PC-9 (cell line): ENCODE results near the gene CNTN4. TPM values are rescaled to one million over a fixed set of nuclear protein-coding genes. Genes with fewer than 3 reads are reported as not detected.

ENCODE experiments used
- BruUV-seq: library from RNA; stranded (reverse); fragments of 400-500 nt; replicated peaks from 2 replicates; lab custom pipeline; 2021; lab: Mats Ljungman, UMichigan
- CTCF ChIA-PET: fragments of 300-600 bp; sonication (Branson Sonifier 250); formaldehyde crosslinking; loops from one replicate; lab custom pipeline; 2022; ENCODE audit warnings: antibody characterized with exemption; lab: Charles Lee
- POLR2A ChIA-PET: fragments of 300-600 bp; sonication (Branson Sonifier 250); formaldehyde crosslinking; loops from one replicate; lab custom pipeline; 2022; ENCODE audit warnings: antibody characterized with exemption; ENCODE audit not compliant: unreplicated experiment; lab: Charles Lee
- DNase-seq, 2 experiments: peaks; one replicate each; pipeline versions ENCODE4 v3.0.0 to v3.0.0-alpha.2; 2015 to 2022; ENCODE audit warnings: mixed read lengths in 1 of 2
- H2AFZ ChIP-seq: fragments of 200-600 bp; sonication (generic); 2 replicates; pipeline ENCODE4 v1.8.1; 2017; ENCODE audit warnings: antibody characterized with exemption
- H3F3A ChIP-seq: fragments of 200-600 bp; sonication (generic); 2 replicates; pipeline ENCODE4 v1.8.1; 2017; ENCODE audit warnings: antibody characterized with exemption, mild to moderate bottlenecking, low read depth; ENCODE audit not compliant: insufficient read depth
- H3K27ac ChIP-seq: fragments of 200-600 bp; sonication (generic); 2 replicates; pipeline ENCODE4 v1.6.1; 2016; ENCODE audit warnings: mixed run types
- H3K27me3 ChIP-seq: fragments of 200-600 bp; sonication (generic); 2 replicates; pipeline ENCODE4 v1.6.1; 2016; ENCODE audit warnings: low read depth, mixed run types; ENCODE audit not compliant: insufficient read depth
- H3K36me3 ChIP-seq: fragments of 200-600 bp; sonication (generic); 2 replicates; pipeline ENCODE4 v1.6.1; 2016; ENCODE audit warnings: low read depth, mixed run types
- H3K4me1 ChIP-seq: fragments of 200-600 bp; sonication (generic); replicated peaks from 2 replicates; pipeline ENCODE4 v1.6.1; 2016; ENCODE audit warnings: mixed run types; ENCODE audit not compliant: insufficient read depth
- H3K4me2 ChIP-seq: fragments of 200-600 bp; sonication (generic); 2 replicates; pipeline ENCODE4 v1.6.1; 2017; ENCODE audit warnings: mixed run types
- H3K4me3 ChIP-seq: fragments of 200-600 bp; sonication (generic); 2 replicates; pipeline ENCODE4 v1.6.1; 2016; ENCODE audit warnings: mixed run types
- H3K79me2 ChIP-seq: fragments of 200-600 bp; sonication (generic); 2 replicates; pipeline ENCODE4 v1.6.1; 2017; ENCODE audit warnings: low read depth, mixed run types
- H3K9me2 ChIP-seq: fragments of 200-600 bp; sonication (generic); 2 replicates; pipeline ENCODE4 v1.8.1; 2017; ENCODE audit warnings: mild to moderate bottlenecking; ENCODE audit not compliant: insufficient read depth
- H3K9me3 ChIP-seq: fragments of 200-600 bp; sonication (generic); 2 replicates; pipeline ENCODE4 v1.8.1; 2016; ENCODE audit warnings: low read depth; ENCODE audit not compliant: insufficient read depth
- H4K20me1 ChIP-seq: fragments of 200-600 bp; sonication (generic); 2 replicates; pipeline ENCODE4 v1.8.1; 2017; ENCODE audit not compliant: insufficient read depth
- CTCF ChIP-seq: fragments of 200-600 bp; sonication (generic); conservative IDR thresholded peaks from 2 replicates; pipeline ENCODE4 v1.6.1; 2017; ENCODE audit warnings: mixed run types, antibody characterized with exemption, mild to moderate bottlenecking, moderate library complexity
- EZH2 ChIP-seq: fragments of 200-600 bp; sonication (generic); IDR thresholded peaks from 2 replicates; pipeline ENCODE4 v1.8.0; 2017; ENCODE audit warnings: antibody characterized with exemption, low read depth
- intact Hi-C: fragments of 100-400 bp; cut with micrococcal nuclease; formaldehyde crosslinking; loops from one replicate; pipeline ENCODE4 v1.10.0; 2022; ENCODE audit not compliant: unreplicated experiment
- total RNA-seq: library from RNA; stranded (reverse); gene quantifications from 2 replicates; pipeline ENCODE4 v1.2.3, GENCODE V29; 2021

CNTN4 gene
- total RNA-seq, 1 experiment from 2014 or later, result not detected

- DNase-seq, result no peak
- Histone ChIP-seq H3K9me2 (no peaks in the 10 kb centered on the region), H2AFZ (no peak overlapping the region), H3K27ac (no peak overlapping the region), H4K20me1 (no peaks in the 10 kb centered on the region), H3K79me2 (no peaks in the 10 kb centered on the region), H3K4me2 (no peak overlapping the region), H3K27me3 (no peaks in the 10 kb centered on the region), H3K36me3 (no peaks in the 10 kb centered on the region), H3K4me1 (no peaks in the 10 kb centered on the region), H3K4me3 (no peak overlapping the region), H3K9me3 (no peaks in the 10 kb centered on the region), H3F3A (no peaks in the 10 kb centered on the region)
- BruUV-seq, result no TSS peak
- intact Hi-C loops, result no loop called here
- TF ChIP-seq CTCF, result no peak
- ChIA-PET POLR2A (no interaction called here), CTCF (no interaction called here)
Observed at GRCh38 chr3:2706144-2706835, 607.6 kb downstream of the CNTN4 start.

GRCh38 chr3:2706836-2707210 is 608.2 kb downstream of the CNTN4 start:
- ChIA-PET CTCF (no interaction called here), POLR2A (no interaction called here)
- Histone ChIP-seq H3K9me2 (no peaks in the 10 kb centered on the region), H3K9me3 (no peaks in the 10 kb centered on the region), H2AFZ (no peak overlapping the region), H4K20me1 (no peaks in the 10 kb centered on the region), H3K27me3 (no peaks in the 10 kb centered on the region), H3K36me3 (no peaks in the 10 kb centered on the region), H3K27ac (no peak overlapping the region), H3K4me3 (no peak overlapping the region), H3K4me1 (no peaks in the 10 kb centered on the region), H3K79me2 (no peaks in the 10 kb centered on the region), H3K4me2 (no peak overlapping the region), H3F3A (no peaks in the 10 kb centered on the region)
- DNase-seq, result no peak
- no TSS peak for BruUV-seq
- TF ChIP-seq CTCF (no peak), EZH2 (no peak)
- intact Hi-C loops, result no loop called here

- POLR2A ChIA-PET, result no interaction called here
- intact Hi-C loops, result no loop called here
- CTCF ChIA-PET, result no interaction called here
Observed at GRCh38 chr3:2711081-2711480, 612.4 kb downstream of the CNTN4 start.

More at GRCh38 chr3:2711081-2711480, 612.4 kb downstream of the CNTN4 start:
- Histone ChIP-seq H3K4me2 (no peak overlapping the region), H3K9me2 (no peaks in the 10 kb centered on the region), H3K79me2 (no peaks in the 10 kb centered on the region), H3K36me3 (no peaks in the 10 kb centered on the region), H4K20me1 (no peaks in the 10 kb centered on the region), H3K4me1 (no peaks in the 10 kb centered on the region), H3K27ac (no peak overlapping the region), H3K27me3 (no peaks in the 10 kb centered on the region), H3K4me3 (no peak overlapping the region), H3F3A (no peaks in the 10 kb centered on the region), H2AFZ (no peak overlapping the region), H3K9me3 (no peaks in the 10 kb centered on the region)
- no TSS peak for BruUV-seq
- TF ChIP-seq CTCF (no peak), EZH2 (no peak)
- DNase-seq, result no peak
